ENCODE data around the gene AGBL5.
"Not testable (repeated sequence)": the region's sequence is repeated elsewhere in the genome, so short reads cannot be mapped to it uniquely, and the experiment has no call there.

AGBL5 gene

DNA sequence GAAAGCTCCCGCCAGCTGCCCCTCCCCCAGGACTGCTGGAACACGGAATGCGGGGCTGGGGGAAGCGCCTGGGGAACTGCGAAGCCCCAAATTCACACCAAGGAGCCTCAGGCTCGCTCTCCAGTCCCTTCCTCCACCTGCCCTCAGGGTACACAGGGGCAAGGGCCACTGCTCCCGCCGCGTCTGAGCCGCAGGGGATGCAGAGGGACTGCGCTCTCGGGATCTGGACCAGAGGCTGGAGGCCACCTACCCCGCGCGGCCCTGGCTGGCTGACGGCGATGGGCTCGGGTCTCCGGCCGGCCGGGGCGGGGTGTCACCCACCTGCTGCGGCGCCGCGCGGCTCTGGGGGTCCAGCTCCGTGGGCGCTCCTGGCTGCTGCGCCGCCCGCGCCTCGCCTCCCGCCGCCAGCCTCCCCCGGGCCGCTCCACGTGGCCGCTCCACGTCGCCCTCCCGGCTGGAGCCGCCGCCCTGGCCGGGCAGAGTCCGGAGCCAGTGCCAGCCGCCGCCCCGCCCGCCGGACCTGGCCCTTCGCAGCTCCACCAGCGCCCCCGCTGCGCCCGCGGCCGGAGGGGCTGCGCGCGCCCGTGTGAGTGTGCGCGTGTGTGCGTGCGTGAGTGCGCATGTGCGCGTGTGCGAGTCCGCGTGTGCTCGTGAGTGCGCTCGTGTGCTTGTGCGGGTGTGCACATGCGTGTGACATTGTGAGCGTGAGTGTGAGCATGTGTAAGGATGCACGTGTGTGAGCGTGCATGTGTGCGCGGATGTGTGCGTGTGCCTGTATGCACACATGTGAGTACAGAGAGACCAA is 67.3 kb downstream of the AGBL5 start, which contains the start of gene CGREF1:
TSS of gene CGREF1 (minus strand) at position 604 of the 805 bp plus-strand sequence. CDS start 14,762 bp downstream, outside the sequence.
- no peak for DNase-seq (ENCODE audit: low read depth, low spot score)

DNA sequence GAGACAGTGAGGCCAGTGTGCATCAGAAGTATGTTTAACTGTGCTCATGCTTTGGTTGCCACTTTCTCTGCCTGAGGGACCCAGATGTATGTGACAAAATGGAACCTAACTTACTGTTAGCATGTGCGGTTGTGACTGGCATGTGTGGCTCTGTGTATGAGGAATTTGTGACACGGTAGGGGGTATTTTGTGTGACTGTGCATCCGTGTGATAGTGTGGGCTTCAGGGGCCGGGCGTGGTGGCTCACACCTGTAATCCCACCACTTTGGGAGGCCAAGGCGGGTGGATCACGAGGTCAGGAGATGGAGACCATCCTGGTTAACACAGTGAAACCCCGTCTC is 67.8 kb downstream of the AGBL5 start:
- not testable (repeated sequence) for DNase-seq (ENCODE audit: low read depth, low spot score)
